ENCODE measurements around the gene TBC1D12. TPM values are rescaled to one million over a fixed set of nuclear protein-coding genes. Genes with fewer than 3 reads are reported as not detected.
A peak's percentile ranks its signal among the peaks of the same experiment; 100 is the strongest.

TBC1D12 gene
- total RNA-seq, 1 donor from 2014 or later, result 28.4 TPM

DNA sequence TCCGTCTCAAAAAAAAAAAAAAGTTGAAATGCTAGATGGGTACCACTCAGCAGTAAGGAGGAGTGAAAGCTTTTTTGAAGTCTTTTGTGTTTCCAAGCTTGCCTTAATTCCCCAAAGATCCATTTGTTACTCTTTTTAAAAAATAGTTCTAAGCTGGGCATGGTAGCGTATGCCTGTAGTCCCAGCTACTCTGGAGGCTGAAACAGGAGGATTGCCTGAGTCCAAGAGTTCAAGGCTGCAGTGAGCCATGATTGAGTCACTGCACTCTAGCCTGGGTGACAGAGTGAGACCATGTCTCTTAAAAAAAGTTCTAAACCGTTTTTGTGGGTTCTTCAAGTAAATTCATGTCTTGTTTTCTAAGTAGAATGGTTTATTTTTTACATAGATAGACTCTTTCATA, 5.3 kb downstream of the TBC1D12 start:
- DNase-seq, result no peak

DNA sequence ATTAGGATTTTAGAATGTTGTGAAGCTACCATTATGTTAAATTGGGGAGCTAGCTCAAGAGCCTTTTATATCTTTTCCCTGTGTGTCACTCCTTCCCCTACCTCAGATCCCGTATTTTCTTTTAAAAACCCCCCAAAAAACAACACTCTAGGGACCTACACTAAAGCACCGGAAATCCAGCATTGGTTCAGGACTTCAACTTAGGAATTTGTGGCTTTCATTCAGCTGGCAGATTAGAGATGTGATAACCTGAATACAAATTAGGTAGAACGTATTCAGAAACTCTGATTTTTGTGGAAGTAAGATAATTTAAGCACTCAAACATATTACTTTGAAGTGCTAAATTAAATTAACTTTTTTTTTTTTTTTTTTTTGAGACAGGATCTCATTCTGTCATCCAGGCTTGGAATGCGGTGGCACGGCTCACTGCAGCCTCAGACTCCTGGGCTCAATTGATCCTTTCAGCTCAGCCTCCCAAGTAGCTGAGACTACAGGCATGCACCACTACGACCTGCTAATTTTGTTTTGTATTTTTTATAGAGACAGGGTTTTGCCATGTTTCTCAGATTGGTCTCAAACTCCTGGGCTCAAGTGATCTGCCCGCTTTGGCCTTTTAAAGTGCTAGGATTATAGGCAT, 6.8 kb downstream of the TBC1D12 start:
- peak; percentile 32 for DNase-seq

DNA sequence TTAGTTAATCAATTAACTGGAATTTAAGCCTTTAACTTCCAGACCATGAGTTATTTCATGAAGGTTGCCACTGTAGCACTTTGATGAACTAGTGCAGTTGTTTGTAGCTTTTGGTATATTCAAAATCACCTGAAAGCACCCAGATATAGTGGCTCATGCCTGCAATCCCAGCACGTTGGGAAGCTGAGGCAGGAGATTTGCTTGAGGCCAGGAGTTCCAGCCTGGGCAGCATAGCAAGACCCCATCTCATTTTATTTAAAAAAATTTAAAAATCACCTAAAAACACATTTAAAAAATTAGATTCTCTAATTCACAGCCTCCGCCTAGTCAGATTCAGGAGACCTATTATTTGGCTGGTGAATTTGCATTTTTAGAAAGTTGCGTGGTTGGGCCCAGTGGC, 9.0 kb downstream of the TBC1D12 start:
- DNase-seq, result no peak

DNA sequence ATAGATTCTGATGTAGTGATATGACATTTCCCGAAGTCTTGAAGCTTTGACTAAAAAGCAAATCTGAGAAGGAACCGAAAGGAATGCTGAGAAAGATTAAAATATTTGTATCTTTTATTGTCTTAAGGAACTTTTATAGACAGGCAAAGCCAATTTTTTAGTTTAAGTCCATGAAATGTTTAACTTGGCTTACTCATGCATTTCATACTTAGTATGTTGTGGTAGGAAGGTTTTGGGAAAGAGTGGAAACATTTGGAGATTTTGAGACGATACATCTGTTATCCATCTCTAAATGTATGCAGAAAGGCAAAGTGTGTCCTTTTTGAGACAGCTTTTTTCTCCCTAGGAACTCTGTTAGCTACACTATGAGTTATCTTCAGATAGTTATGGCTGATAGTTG, 10.1 kb downstream of the TBC1D12 start:
- DNase-seq, result no peak

DNA sequence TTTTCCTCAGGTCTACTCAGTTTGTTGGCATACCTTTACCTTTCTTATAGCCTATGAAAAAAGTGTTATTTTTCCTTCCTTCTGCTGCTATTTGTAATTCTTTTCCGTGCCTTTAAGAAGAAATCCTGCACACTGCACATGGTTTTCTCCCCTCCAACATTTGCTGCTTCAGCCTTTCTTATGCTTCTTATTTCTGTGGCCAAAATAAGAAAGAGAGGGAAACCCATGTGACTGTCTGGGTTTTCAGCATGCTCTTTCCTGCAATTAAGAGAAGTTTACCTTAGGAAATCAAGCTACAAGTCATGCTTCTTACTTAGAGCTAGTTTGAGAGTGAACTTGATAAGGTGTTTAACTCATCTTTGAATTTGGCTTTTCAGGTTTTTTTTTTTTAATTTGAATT, 11.0 kb downstream of the TBC1D12 start:
- DNase-seq, result no peak

DNA sequence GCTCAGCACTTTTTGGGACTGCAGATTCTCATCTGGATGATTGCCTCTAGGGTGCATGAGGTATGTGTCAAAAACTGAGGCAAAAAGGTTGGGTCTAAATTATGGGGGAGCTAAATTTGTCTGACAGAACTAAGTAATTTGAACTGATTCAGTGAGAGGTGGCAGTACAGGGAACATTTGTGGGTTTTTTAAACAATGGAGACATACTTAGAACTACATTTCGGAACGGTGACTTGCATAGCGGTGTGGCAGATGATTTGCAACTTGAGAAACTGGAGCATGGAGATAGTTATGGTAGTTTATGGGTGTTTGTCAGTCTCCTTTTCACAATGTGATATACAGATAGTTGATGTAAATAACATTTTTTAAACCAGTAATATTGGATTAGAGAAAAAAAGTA, 14.6 kb downstream of the TBC1D12 start:
- DNase-seq, result no peak

DNA sequence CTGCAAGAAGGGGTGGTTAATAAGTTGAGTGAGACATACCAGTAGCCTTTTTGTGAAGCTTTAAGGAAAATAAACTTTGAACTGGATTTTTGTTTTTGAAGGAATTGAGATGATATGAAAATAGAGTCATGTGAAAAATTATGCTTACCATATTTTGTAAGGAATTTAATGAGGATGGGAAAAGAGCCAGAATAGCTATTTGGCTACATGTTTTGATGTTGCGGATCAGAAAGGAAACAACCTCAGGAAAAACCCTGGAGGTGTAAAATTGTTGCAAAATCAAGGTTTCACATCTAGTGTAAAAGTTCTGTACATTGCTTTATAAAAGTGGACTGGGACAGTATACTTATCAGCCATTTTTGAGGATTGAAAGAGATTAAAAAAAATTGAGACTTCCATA, 15.0 kb downstream of the TBC1D12 start:
- DNase-seq, result no peak

DNA sequence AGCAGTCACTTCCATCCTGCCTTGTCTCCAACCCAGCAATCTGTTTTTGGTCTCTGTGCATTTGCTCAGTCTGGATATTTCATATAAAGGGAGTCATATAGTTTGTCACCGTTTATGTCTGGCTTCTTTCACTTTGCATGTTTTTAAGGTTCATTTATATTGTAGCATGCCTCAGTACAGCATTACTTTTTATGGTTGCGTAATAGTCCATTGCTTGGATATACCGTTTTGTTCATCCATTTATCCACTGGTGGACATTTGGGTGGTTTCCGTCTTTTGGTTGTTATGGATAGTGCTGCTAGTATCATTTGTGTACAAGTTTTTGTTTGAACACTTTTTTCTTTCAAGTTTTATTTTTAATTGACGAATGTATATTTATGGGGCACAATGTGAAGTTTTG, 18.2 kb downstream of the TBC1D12 start:
- DNase-seq, result no peak

DNA sequence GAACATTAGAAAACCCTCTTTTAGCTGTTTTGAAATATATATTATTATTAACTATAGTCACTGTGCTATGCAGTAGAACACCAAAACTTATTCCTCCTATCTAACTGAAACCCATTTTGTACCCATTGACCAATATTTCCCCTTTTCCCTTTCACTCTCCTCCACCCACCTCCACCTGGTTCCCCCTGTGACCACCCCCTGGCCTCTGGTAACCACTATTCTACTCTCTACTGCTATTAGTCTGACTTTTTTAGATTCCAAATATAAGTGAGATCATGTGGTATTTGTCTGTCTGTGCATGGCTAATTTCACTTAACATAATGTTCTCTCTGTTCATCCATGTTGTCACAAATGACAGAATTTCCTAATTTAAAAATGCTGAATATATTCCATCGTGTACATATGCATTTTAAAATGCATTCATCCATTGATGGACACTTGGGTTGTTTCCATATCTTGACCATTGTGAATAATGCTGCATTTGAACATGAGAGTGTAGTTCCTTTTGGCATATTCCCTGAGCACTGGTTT, 18.7 kb downstream of the TBC1D12 start:
- DNase-seq, result no peak

DNA sequence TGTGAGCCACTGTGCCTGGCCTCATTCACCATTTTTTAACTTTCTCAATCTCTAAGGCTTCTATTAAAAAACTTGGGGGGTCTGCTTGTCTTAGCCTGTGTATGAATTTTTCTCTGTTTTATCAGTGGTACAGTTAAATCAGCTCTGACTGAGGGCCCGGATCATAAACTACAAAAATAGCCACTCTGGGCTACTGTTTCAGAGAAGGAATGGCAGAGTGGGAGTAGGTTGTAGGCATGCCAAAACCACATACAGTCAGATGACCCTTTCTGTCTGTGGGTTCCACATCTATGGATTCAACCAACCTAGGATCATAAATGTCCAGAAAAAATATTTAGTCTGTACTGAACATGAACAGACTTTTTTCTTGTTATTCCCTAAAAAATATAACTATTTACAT, 21.3 kb downstream of the TBC1D12 start:
- no peak for DNase-seq

DNA sequence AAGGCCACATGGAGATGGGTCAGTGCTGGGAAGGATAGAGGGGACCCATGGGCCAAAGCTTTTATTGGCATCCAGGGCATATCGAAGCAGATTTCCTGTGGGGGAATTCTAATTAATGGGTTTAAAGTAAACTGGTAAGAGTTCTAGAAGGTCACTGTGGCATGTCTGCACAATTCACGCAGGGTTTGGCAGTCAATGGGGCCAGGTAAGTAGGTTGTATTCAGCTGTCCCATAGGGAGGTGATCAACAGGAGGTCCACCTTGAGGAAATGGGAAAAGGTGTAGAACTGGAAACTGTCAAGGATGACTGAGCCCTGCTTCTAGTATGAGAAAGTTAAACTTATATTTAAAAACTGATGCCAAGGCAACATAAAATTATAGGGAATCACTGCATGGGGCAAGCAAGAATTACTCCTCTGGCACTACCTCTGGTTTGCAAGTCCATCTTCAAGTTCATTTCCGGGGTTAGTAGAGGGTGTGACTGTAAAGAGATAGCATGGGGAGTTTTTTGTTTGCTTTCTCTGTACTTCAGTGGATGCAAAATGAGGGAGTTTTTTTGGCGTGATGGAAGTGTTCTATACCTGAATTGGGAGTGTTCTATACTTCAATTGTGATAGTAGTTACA, 22.5 kb downstream of the TBC1D12 start:
- no peak for DNase-seq

DNA sequence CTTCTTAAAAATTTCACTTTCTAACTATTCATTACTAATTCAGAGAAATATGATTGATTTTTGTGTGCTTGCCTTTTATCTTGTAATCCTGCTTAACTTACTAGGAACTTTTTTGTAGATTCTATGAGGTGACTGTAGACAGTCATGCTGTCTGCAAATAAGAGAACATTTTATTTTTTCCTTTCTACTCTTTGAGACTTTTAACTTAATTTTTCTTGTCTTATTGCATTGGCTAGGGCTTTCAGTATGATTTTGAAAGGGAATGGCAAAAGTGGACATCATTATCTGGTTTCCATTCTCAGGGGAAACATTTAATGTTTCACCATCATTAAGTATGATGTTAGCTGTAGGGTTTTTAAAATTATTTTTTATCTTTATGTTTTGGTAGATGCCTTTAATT, 23.6 kb downstream of the TBC1D12 start:
- no peak for DNase-seq

DNA sequence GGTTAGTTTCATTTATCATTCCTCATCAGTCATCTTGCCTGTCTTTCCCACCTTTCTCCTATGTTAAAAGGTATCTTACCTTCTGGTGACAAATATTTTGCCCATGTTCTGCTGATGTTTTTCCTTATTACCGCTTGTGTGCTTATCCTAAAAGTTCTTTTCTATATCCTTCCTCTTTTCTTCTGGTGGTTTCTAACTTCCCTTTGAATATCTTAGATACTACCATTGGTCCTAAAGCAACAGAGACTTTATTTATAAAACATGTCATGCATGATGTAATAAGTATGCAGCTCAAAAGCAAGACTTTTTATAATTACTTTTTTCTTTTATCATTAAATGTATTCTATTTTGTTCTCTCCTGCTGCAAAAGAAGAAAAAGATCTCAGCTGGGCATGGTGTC, 24.8 kb downstream of the TBC1D12 start:
- no peak for DNase-seq

DNA sequence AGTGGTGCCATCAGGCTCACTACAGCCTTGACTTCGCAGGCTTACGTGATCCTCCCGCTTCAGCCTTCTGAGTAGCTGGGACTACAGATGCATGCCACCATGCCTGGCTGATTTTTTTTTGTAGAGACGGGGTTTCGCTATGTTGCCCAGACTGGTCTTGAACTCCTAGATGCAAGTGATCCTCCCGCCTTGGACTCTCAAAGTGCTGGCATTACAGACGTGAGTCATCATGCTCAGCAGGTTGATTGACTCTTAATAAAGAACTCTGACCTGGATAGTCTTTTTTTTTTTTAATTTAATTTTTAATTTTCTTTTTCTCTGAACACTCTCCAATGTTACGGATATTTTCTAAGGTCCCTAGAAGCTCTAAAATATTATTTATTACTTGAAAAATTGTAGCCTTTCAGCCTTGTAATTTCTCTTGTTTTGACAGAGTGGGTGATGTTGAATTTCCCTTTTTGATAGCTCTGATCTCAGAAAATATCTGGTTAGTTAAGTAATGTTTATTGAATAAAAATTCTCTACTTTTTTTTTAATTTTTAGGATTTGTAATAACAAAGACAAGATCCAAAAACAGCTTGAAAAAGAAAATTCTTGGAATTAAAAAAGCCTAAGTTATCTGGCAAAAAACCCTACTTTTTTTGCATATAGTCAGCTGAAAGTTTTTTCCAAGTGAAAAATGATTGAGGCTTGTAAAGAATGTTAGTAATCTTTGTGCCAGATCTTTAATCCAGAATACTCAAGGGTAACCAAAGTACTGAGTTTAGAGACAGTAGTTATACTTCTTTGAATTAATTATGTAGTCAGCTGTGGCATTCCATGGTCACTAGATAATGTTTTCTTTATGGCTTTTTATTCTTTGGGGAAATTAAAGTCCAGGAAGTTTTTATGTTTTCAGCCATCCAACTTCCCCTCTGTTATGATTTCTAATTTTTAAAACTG, 26.7 kb downstream of the TBC1D12 start:
- no peak for DNase-seq

DNA sequence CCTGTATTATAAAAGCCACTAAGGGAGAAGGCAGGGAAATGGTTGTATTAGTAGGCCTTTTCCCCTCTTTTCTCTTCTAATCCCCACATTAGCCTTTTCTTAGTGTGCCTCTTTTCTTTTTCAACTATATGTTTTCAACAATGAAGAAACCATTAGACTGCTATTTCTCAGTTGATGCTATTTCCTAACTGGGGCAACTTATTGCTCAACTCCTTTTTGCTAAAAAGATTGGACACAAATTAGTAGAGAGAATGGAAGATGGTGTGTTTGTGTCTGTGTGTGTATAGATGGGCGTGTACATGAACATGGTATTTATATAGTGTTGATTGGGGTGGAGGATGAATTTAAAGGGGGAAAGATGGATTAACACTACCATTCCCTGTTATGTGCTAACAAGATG, 28.4 kb downstream of the TBC1D12 start:
- DNase-seq, result no peak

DNA sequence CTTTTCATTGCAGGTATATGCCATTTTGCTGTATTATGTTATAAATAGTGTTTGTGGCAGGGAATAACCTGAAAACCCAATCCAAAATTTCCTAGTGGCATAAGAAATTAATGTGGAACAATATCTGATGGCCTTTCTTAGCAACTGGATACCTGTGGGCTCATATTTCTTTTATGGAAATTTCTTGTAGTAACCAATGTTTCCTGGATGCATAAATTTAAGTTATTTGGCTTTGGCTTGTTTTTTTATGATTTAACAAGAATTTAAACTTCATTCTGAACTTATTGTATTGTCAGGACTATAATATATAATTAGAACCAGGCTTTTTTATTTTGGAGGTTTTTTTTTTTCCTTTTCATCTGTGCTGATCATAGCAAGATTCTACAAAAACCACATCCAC, 30.1 kb downstream of the TBC1D12 start:
- DNase-seq, result no peak

DNA sequence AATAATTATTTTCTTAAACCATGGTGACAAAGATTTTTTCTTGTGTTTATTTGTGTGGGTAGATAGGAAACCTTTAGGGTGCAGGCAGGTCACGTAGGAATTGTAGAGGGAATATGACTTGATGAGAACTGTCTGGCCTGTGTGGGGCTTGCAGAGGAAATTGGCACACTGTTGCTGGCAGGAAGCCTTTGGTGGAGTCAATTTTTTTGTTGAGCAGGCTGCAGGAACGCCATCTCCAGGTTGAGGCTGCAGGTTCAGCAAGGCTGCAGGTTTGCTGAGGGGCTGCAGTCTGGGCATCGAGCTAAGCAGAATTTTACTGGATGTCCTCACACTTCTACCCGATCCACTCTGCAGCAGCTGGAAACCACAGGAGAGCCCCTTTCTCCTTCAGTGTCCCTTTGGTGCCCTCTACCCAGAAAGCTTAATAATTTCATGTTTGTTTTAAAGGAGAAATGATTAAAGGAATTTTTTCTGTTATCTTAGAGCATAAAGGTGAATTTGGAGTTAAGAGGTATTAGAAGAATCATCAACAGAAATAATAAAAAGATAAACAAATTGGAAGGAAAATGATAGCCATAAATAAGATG, 37.0 kb downstream of the TBC1D12 start:
- peak; percentile 49 for DNase-seq

DNA sequence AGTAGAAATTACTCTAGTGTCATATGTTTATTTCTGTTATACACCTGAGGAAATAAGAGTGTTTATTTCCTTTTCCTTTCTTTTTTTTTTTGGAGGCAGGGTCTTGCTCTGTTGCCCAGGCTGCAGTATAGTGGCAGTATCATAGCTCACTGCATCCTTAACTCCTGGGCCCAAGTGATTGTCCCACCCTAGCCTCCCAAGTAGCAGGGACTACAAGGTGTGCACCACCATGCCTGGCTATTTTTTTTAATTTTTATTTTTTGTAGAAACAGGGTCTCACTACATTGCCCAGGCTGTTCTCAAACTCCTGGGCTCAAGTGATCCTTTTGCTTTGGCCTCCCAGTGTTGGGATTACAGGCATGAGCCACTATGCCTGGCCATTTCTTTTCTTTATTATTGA, 37.8 kb downstream of the TBC1D12 start:
- DNase-seq, result no peak

DNA sequence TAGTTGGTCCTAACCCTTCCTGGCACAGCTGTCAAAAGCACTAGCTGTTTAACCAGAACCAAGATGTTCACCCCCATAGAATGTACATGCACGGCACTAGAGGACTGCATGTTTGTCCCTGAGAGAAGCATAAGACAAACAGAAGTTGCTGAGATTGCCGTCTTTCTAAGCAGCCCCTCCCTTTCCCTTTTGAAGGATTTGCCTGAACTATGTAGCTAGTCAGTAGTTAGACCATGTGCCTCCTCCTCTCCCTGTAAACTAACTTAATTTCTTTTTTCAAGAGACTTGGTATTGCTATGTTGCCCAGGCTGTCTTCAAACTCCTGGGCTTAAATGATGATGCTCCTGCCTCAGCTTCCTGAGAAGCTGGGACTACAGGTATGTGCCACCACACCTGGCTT, 40.7 kb downstream of the TBC1D12 start:
- DNase-seq, result no peak

DNA sequence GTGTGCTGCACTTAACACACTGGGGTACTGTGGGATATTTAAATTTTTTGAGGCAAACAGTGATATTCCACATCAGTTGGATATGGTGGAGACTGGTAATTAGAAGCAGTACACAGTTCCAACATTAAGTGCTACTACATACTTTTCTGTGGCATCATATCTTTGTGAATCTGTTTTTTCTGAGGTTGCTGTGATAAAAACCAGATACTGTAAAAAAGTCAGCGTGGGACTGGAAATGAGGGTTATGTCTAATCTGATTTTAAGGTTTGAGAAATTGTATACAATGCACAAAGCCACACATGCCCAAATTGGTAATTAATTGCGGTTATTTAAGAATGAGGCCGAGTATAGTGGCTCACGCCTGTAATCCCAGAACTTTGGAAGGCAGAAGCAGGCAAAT, 41.2 kb downstream of the TBC1D12 start:
- DNase-seq, result no peak

DNA sequence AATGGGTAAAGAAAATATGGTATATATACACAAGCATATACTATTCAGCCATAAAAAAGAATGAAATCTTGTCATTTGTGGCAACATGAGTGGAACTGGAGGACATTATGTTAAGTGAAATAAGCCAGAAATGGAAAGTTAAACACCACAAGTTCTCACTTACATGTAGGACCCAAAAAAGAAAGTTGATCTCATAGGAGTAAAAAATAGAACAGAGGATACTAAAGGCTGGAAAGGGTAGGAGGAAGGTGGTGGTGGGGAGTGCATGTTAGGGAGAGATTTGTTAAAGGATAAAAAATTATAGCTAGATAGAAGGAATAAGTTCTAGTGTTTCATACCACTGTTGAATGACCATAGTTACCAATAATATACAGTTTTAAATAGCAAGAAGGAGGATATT, 48.4 kb downstream of the TBC1D12 start:
- DNase-seq, result no peak

DNA sequence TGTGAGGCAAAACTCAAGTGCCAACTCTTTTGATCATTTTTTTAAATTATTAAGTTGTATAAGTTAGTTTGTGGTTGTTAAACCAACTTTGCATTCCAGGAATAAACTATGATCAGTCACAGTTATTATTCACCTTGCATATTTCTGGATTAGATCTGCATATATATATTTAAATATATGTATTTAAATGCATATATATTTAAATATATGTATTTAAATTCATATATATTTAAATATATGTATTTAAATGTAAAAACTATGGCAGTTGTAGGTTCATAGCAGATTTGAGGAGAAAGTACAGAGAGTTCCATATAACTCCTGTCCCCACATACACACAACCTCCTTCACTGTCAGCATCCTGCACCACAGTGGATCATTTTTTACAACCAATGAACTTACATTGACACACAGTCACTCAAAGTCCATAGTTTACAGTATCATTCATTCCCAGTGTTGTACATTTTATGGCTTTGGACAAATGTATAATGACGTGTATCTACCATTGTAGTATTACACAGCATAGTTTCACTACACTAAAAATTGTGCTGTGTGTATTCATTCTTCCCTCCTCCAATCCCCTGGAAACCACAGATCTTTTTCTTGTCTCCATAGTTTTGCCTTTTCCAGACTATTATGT, 49.7 kb downstream of the TBC1D12 start:
- DNase-seq, result no peak

DNA sequence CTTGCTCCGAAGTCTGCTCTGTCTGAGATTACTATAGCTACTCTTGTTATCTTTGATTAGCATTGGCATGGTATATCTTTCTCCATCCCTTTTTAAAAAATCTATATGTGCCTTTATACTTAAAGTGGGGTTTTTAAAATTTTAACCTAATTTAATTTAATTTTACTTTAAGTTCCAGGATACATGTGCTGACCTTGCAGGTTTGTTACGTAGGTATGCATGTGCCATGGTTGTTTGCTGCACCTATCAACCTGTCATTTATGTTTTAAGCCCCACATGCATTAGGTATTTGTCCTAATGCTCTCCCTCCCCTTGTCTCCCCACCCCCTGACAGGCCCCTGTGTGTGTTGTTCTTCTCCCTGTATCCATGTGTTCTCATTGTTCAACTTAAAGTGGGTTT, 54.6 kb downstream of the TBC1D12 start:
- DNase-seq, result no peak

Data from dermis blood vessel endothelial cell (primary cell).